GM12872 (cell line): ENCODE data around the gene TULP4.

Experiments
- CTCF ChIP-seq: IDR thresholded peaks from 3 replicates; pipeline ENCODE4 v1.5.1; 2011; ENCODE audit warnings: low read depth, mild to moderate bottlenecking, low read length, moderate library complexity; ENCODE audit not compliant: insufficient read depth

TULP4 gene

GRCh38 chr6:158506601-158507000, 194.3 kb downstream of the TULP4 start:
- TF ChIP-seq CTCF = peak; percentile 22; the same call in 2 of the 3 replicates

DNA sequence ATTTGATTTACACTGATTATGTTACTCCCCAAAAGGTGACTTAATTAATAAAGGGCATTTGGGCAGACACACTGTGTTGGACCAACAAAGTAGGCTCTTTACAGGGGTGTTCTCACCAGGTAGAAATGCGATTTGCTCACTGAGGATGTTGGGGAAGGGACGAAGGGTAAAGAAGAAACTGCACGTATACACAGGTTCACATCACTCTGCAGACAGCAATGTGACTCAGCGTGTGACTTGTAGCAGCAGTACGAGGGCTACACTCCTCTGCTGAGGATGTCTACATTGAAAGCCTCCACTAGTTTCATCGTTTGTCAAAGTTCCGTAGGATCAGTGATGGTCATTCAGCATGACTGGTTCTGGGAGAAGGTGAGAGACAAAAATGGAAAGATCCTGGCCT, 194.9 kb downstream of the TULP4 start:
- no peak for TF ChIP-seq CTCF

GRCh38 chr6:158508450-158508849, 196.2 kb downstream of the TULP4 start:
- TF ChIP-seq CTCF = no peak

GRCh38 chr6:158509465-158509864, 197.2 kb downstream of the TULP4 start:
- no peak for TF ChIP-seq CTCF

- TF ChIP-seq CTCF = no peak
Observed at GRCh38 chr6:158512809-158513208, 200.5 kb downstream of the TULP4 start.

GRCh38 chr6:158514176-158514575, 201.9 kb downstream of the TULP4 start:
- TF ChIP-seq CTCF = no peak

- TF ChIP-seq CTCF = no peak
Observed at GRCh38 chr6:158514991-158515390, 202.7 kb downstream of the TULP4 start.

- TF ChIP-seq CTCF = no peak
Observed at GRCh38 chr6:158516098-158516497, 203.8 kb downstream of the TULP4 start.
